ENCODE data around the gene FZD2.

DNA sequence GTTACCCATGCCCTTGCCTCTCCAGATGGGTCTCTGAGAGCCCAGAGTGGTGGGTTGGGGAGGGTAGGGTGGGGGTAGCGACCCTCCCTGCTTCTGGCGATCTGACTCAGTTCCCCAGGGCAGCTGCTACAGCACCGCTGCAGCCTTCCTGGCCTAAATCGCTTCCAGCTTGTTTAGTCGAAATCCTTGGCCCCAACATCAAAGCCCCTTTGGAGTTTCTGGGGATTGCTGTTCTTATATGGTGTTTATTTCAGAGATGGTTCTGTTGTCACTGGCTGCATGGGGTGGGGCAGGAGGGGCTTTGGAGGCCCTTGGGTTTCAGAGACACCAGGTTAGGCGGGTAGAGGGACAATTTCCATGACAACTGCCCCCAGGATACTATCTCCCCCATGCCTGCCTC is 35.9 kb downstream of the FZD2 start:
- TF ChIP-seq, protein P1, sequence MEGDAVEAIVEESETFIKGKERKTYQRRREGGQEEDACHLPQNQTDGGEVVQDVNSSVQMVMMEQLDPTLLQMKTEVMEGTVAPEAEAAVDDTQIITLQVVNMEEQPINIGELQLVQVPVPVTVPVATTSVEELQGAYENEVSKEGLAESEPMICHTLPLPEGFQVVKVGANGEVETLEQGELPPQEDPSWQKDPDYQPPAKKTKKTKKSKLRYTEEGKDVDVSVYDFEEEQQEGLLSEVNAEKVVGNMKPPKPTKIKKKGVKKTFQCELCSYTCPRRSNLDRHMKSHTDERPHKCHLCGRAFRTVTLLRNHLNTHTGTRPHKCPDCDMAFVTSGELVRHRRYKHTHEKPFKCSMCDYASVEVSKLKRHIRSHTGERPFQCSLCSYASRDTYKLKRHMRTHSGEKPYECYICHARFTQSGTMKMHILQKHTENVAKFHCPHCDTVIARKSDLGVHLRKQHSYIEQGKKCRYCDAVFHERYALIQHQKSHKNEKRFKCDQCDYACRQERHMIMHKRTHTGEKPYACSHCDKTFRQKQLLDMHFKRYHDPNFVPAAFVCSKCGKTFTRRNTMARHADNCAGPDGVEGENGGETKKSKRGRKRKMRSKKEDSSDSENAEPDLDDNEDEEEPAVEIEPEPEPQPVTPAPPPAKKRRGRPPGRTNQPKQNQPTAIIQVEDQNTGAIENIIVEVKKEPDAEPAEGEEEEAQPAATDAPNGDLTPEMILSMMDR (IDR thresholded peaks at IDR 0.05; ENCODE audit: control extremely low read depth in 1 of 3, insufficient read depth in 1 of 3, low read depth in 1 of 3, low read length in 3 of 3) = no peak
- TF ChIP-seq TCF12 (IDR thresholded peaks at IDR 0.05; ENCODE audit: low read depth, low read length) (no peak), EZH2 (IDR thresholded peaks at IDR 0.05; ENCODE audit: low read depth, low read length, severe bottlenecking) (no peak)

All from H1 (cell line).